CD4-positive, alpha-beta T cell treated with Interferon alpha-2 for 1 hour (primary cell): Measurements from ENCODE around the gene RGL4.

Experiments used
- DNase-seq, 2 donors: peaks; one replicate each; pipeline ENCODE4 v3.0.0-alpha.2; 2020 to 2022

Gene RGL4

GRCh38 chr22:23681026-23681809 lies 9.6 kb upstream of the RGL4 start:
- no peak for DNase-seq

GRCh38 chr22:23682077-23682476 lies 8.7 kb upstream of the RGL4 start:
- DNase-seq = no peak

- DNase-seq = no peak
Observed at GRCh38 chr22:23682827-23683355, 7.9 kb upstream of the RGL4 start.

GRCh38 chr22:23683545-23683944 lies 7.3 kb upstream of the RGL4 start:
- DNase-seq = no peak

GRCh38 chr22:23684026-23684425 lies 6.8 kb upstream of the RGL4 start:
- no peak for DNase-seq

- DNase-seq = no peak
Observed at GRCh38 chr22:23684561-23685031, 6.2 kb upstream of the RGL4 start.

GRCh38 chr22:23685205-23685784 lies 5.5 kb upstream of the RGL4 start:
- DNase-seq = no peak

- DNase-seq = no peak
Observed at GRCh38 chr22:23686416-23687024, 4.3 kb upstream of the RGL4 start.

GRCh38 chr22:23688121-23688520 lies 2.7 kb upstream of the RGL4 start:
- DNase-seq = no peak

GRCh38 chr22:23688571-23688970 lies 2.2 kb upstream of the RGL4 start:
- no peak for DNase-seq

GRCh38 chr22:23689414-23689813 lies 1.4 kb upstream of the RGL4 start:
- DNase-seq = no peak

GRCh38 chr22:23691748-23692423 lies 1.1 kb downstream of the RGL4 start:
- no peak for DNase-seq

GRCh38 chr22:23692598-23693291 lies 1.9 kb downstream of the RGL4 start:
- DNase-seq = no peak

GRCh38 chr22:23693979-23694680 lies 3.3 kb downstream of the RGL4 start:
- no peak for DNase-seq

- DNase-seq = no peak
Observed at GRCh38 chr22:23695141-23695540, 4.3 kb downstream of the RGL4 start.

GRCh38 chr22:23695571-23696325 lies 4.9 kb downstream of the RGL4 start:
- DNase-seq = no peak

- DNase-seq = peak; percentile 82
Observed at GRCh38 chr22:23696326-23696851, 5.6 kb downstream of the RGL4 start.

GRCh38 chr22:23697031-23697970 lies 6.5 kb downstream of the RGL4 start:
- no peak for DNase-seq

- DNase-seq = no peak
Observed at GRCh38 chr22:23698094-23698493, 7.3 kb downstream of the RGL4 start.
